Tibial artery (tissue), 4 donors: Measurements from ENCODE around the gene CNIH1.
A peak's percentile ranks its signal among the peaks of the same experiment; 100 is the strongest.

Source experiments
- DNase-seq, 2 donors: peaks; one replicate each; pipeline ENCODE4 v3.0.0-alpha.2; 2019
- H3K27ac ChIP-seq, 2 donors: fragments of 200-600 bp; sonication (generic) in 1 of 2; 1 replicate in 1 of 2; 2 replicates in 1 of 2; pipeline ENCODE4 v1.5.1; 2018 to 2019; ENCODE audit warnings: mild to moderate bottlenecking in 1 of 2
- H3K27me3 ChIP-seq, 2 donors: fragments of 200-600 bp; sonication (generic) in 1 of 2; one replicate each; pipeline versions ENCODE4 v1.5.1 to v1.6.0; 2016 to 2019
- H3K36me3 ChIP-seq, 3 donors: fragments of 200-600 bp; sonication (generic) in 2 of 3; one replicate each; pipeline ENCODE4 v1.5.1; 2016 to 2019; ENCODE audit warnings: mild to moderate bottlenecking in 2 of 3
- H3K4me1 ChIP-seq, 4 donors: fragments of 200-600 bp; sonication (generic) in 2 of 4; 1 replicate in 3 of 4; 2 replicates in 1 of 4; pipeline ENCODE4 v1.5.1; 2016 to 2019
- H3K4me3 ChIP-seq, 2 donors: fragments of 200-600 bp; sonication (generic) in 1 of 2; 1 replicate in 1 of 2; 2 replicates in 1 of 2; pipeline ENCODE4 v1.5.1; 2018 to 2019; ENCODE audit warnings: mild to moderate bottlenecking in 2 of 2
- H3K9me3 ChIP-seq, 3 donors: fragments of 200-600 bp; sonication (generic) in 1 of 3; one replicate each; pipeline ENCODE4 v1.5.1; 2016 to 2019
- CTCF ChIP-seq, 2 experiments: fragments of 200-600 bp in 1 of 2; fragments of 450-650 bp in 1 of 2; IDR thresholded peaks; one replicate each; pipeline ENCODE4 v1.5.1; 2017 to 2019; ENCODE audit warnings: antibody characterized with exemption in 2 of 2, mild to moderate bottlenecking in 1 of 2, moderate library complexity in 1 of 2
- intact Hi-C: fragments of 100-400 bp; cut with DNase I; formaldehyde crosslinking; loops from one replicate; pipeline ENCODE4 v1.15.0; 2023; ENCODE audit warnings: low total_unique reads

The CNIH1 gene

GRCh38 chr14:54440873-54441868, at the start of gene CNIH1:
Gene CNIH1, minus strand, starts transcription at chr14:54441374. Its CDS starts 47 bp downstream, at chr14:54441327.
- Histone ChIP-seq H3K36me3 (no peaks in the 10 kb centered on the region), H3K9me3 (no peaks in the 10 kb centered on the region), H3K27me3 (no peaks in the 10 kb centered on the region), H3K4me1 (peaks cover 0 to 24% (median 14%) of the 10 kb centered on the region in 4 donors), H3K27ac (peak within 1 kb of the TSS; percentile 76 to 91), H3K4me3 (peak within 1 kb of the TSS; percentile 70 to 75)
- intact Hi-C loops, result loop anchor here (2.0 kb wide), 2 partner anchors 44 to 68 kb away; partner anchors contain the start of genes CDKN3 and CGRRF1
- TF ChIP-seq CTCF (IDR thresholded peaks at IDR 0.05), result peak; percentile 93 to 96
- DNase-seq, result peak; percentile 90 to 95

GRCh38 chr14:54490445-54491175, 49.4 kb upstream of the CNIH1 start:
- Histone ChIP-seq H3K27me3 (no peaks in the 10 kb centered on the region), H3K27ac (no peak overlapping the region), H3K36me3 (no peaks in the 10 kb centered on the region), H3K4me3 (no peak overlapping the region), H3K4me1 (peaks cover 0 to 31% (median 22%) of the 10 kb centered on the region in 4 donors), H3K9me3 (no peaks in the 10 kb centered on the region)
- no peak for DNase-seq
- intact Hi-C loops, result no loop called here
- TF ChIP-seq CTCF (IDR thresholded peaks at IDR 0.05), result no peak

GRCh38 chr14:54489731-54490444, 48.7 kb upstream of the CNIH1 start:
- H3K4me1 ChIP-seq, result peaks cover 0 to 37% (median 22%) of the 10 kb centered on the region in 4 donors
- TF ChIP-seq CTCF (IDR thresholded peaks at IDR 0.05), result no peak
- H3K9me3 ChIP-seq, result no peaks in the 10 kb centered on the region
- H3K27me3 ChIP-seq, result no peaks in the 10 kb centered on the region
- intact Hi-C loops, result no loop called here
- no peaks in the 10 kb centered on the region for H3K36me3 ChIP-seq
- peak overlapping the region; percentile 70 to 82 for H3K4me3 ChIP-seq
- peak overlapping the region; percentile 91 to 94 for H3K27ac ChIP-seq
- no peak for DNase-seq

- Histone ChIP-seq H3K27ac (peak overlapping the region; percentile 91 to 94), H3K36me3 (no peaks in the 10 kb centered on the region), H3K27me3 (no peaks in the 10 kb centered on the region), H3K4me3 (peak overlapping the region; percentile 70 to 82), H3K4me1 (peaks cover 0 to 42% (median 22%) of the 10 kb centered on the region in 4 donors), H3K9me3 (no peaks in the 10 kb centered on the region)
- no peak for TF ChIP-seq CTCF (IDR thresholded peaks at IDR 0.05)
- intact Hi-C loops, result no loop called here
- DNase-seq, result no peak
Measured at GRCh38 chr14:54489318-54489683, 48.1 kb upstream of the CNIH1 start.

GRCh38 chr14:54488646-54489317, 47.6 kb upstream of the CNIH1 start, which contains the start of gene GMFB:
Gene GMFB, minus strand, starts transcription at chr14:54488980. Its CDS starts 53 bp downstream, at chr14:54488927.
- Histone ChIP-seq H3K4me1 (peaks cover 0 to 47% (median 22%) of the 10 kb centered on the region in 4 donors), H3K9me3 (no peaks in the 10 kb centered on the region), H3K27ac (peak within 1 kb of the TSS; percentile 91 to 94), H3K27me3 (no peaks in the 10 kb centered on the region), H3K4me3 (peak within 1 kb of the TSS; percentile 70 to 82), H3K36me3 (no peaks in the 10 kb centered on the region)
- intact Hi-C loops, result no loop called here
- peak; percentile 18 to 31 for TF ChIP-seq CTCF (IDR thresholded peaks at IDR 0.05)
- peak; percentile 92 to 96 for DNase-seq
